SK-N-SH treated with all-trans-retinoic acid at 6 μM for 48 hours (cell line): ENCODE measurements around the gene ACSM4.

Source experiments
- ATAC-seq: fragments of 200-7000 bp; cut with Tn5 transposase; 3 replicates; pipeline ENCODE4 v1.9.1; 2020; ENCODE audit warnings: mild to moderate bottlenecking, moderate library complexity
- ARNTL ChIP-seq: fragments of 450-650 bp; formaldehyde crosslinking; IDR thresholded peaks from 2 replicates; pipeline ENCODE4 v1.5.0; 2020; ENCODE audit warnings: low read depth, mild to moderate bottlenecking, moderate library complexity, borderline replicate concordance
- BACH2 ChIP-seq: fragments of 250-450 bp; sonication (Bioruptor Pico); IDR thresholded peaks from 2 replicates; pipeline ENCODE4 v1.9.0; 2021; ENCODE audit warnings: mild to moderate bottlenecking, borderline replicate concordance
- CREB5 ChIP-seq: fragments of 250-450 bp; sonication (Bioruptor Pico); IDR thresholded peaks from 2 replicates; pipeline ENCODE4 v1.5.1; 2020; ENCODE audit warnings: low read depth, mild to moderate bottlenecking, moderate library complexity
- CSDC2 ChIP-seq: fragments of 250-450 bp; sonication (Bioruptor Pico); IDR thresholded peaks from 2 replicates; pipeline ENCODE4 v1.5.0; 2020; ENCODE audit warnings: mild to moderate bottlenecking, moderate library complexity
- ESRRG ChIP-seq: fragments of 250-450 bp; sonication (Bioruptor Pico); IDR thresholded peaks from 2 replicates; pipeline ENCODE4 v1.6.1; 2021; ENCODE audit warnings: mild to moderate bottlenecking
- ISL1 ChIP-seq: fragments of 250-450 bp; sonication (Bioruptor Pico); IDR thresholded peaks from 2 replicates; pipeline ENCODE4 v2.1.2; 2022; ENCODE audit warnings: mild to moderate bottlenecking, moderate library complexity
- OSR1 ChIP-seq: fragments of 250-450 bp; sonication (Bioruptor Pico); IDR thresholded peaks from 2 replicates; pipeline ENCODE4 v1.8.0; 2022; ENCODE audit warnings: moderate library complexity, mild to moderate bottlenecking, inconsistent platforms
- POU6F1 ChIP-seq: fragments of 250-450 bp; sonication (Bioruptor Pico); IDR thresholded peaks from 2 replicates; pipeline ENCODE4 v1.8.0; 2021; ENCODE audit warnings: low read depth, mild to moderate bottlenecking, moderate library complexity, borderline replicate concordance
- PPARA ChIP-seq: fragments of 250-450 bp; sonication (Bioruptor Pico); IDR thresholded peaks from 2 replicates; pipeline ENCODE4 v1.5.0; 2020; ENCODE audit warnings: mild to moderate bottlenecking, borderline replicate concordance
- RARB ChIP-seq: fragments of 250-450 bp; sonication (Bioruptor Pico); IDR thresholded peaks from 2 replicates; pipeline ENCODE4 v1.8.0; 2021; ENCODE audit warnings: mild to moderate bottlenecking, moderate library complexity
- TCF4 ChIP-seq: fragments of 250-450 bp; sonication (Bioruptor Pico); IDR thresholded peaks from 2 replicates; pipeline ENCODE4 v1.8.0; 2021; ENCODE audit warnings: mild to moderate bottlenecking, moderate library complexity, borderline replicate concordance
- TOX ChIP-seq: fragments of 250-450 bp; sonication (Bioruptor Pico); IDR thresholded peaks from 2 replicates; pipeline ENCODE4 v1.8.0; 2021; ENCODE audit warnings: mild to moderate bottlenecking, moderate library complexity, borderline replicate concordance
- ZFP3 ChIP-seq: fragments of 250-450 bp; sonication (Bioruptor Pico); IDR thresholded peaks from 2 replicates; pipeline ENCODE4 v1.5.0; 2020; ENCODE audit warnings: mild to moderate bottlenecking, moderate library complexity
- ZFP30 ChIP-seq: fragments of 450-650 bp; formaldehyde crosslinking; IDR thresholded peaks from 2 replicates; pipeline ENCODE4 v1.5.0; 2022; ENCODE audit warnings: mild to moderate bottlenecking, moderate library complexity
- ZNF565 ChIP-seq: fragments of 450-650 bp; formaldehyde crosslinking; conservative IDR thresholded peaks from 2 replicates; pipeline ENCODE4 v1.5.0; 2020; ENCODE audit warnings: low read depth, mild to moderate bottlenecking, moderate library complexity
- ZNF70 ChIP-seq: fragments of 450-650 bp; formaldehyde crosslinking; IDR thresholded peaks from 2 replicates; pipeline ENCODE4 v1.5.0; 2020; ENCODE audit warnings: mild to moderate bottlenecking, moderate library complexity
- ZNF8 ChIP-seq: fragments of 450-650 bp; formaldehyde crosslinking; IDR thresholded peaks from 2 replicates; pipeline ENCODE4 v1.5.0; 2020; ENCODE audit warnings: mild to moderate bottlenecking, moderate library complexity
- TF ChIP-seq, protein P1 (sequence below): fragments of 250-450 bp; sonication (Bioruptor Pico); IDR thresholded peaks from 2 replicates; pipeline ENCODE4 v1.5.1; 2021; ENCODE audit warnings: mild to moderate bottlenecking, moderate library complexity
- TF ChIP-seq, protein P2 (sequence below): fragments of 250-450 bp; sonication (Bioruptor Pico); IDR thresholded peaks from 2 replicates; pipeline ENCODE4 v1.8.0; 2020; ENCODE audit warnings: mild to moderate bottlenecking, moderate library complexity, borderline replicate concordance
- TF ChIP-seq, protein P3 (sequence below): fragments of 250-450 bp; sonication (Bioruptor Pico); IDR thresholded peaks from 2 replicates; pipeline ENCODE4 v1.5.0; 2020; ENCODE audit warnings: mild to moderate bottlenecking, moderate library complexity

The ACSM4 gene

DNA sequence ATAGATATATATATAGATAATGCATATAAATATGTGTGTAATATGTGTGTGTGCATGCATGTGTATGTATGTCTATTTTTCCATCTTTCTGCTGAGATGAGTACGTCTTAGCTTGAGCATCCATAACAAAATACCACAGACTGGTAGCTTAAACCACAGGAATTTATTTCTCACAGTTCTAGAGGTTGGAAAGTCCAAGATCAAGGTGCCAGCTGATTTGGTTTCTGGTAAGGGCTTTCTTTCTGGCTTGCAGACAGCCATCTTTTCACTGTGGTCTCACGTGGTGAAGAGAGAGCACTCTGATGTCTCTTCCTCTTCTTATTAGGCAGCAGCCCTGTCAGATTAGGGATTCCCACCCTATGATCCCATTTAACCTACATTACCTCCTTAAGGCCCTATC is 47.3 kb downstream of the ACSM4 start:
- TF ChIP-seq CSDC2 (no peak), ZFP3 (CRISPR knock-in tag) (no peak), ARNTL (no peak), ZNF8 (CRISPR knock-in tag) (no peak)
- TF ChIP-seq, protein P1, sequence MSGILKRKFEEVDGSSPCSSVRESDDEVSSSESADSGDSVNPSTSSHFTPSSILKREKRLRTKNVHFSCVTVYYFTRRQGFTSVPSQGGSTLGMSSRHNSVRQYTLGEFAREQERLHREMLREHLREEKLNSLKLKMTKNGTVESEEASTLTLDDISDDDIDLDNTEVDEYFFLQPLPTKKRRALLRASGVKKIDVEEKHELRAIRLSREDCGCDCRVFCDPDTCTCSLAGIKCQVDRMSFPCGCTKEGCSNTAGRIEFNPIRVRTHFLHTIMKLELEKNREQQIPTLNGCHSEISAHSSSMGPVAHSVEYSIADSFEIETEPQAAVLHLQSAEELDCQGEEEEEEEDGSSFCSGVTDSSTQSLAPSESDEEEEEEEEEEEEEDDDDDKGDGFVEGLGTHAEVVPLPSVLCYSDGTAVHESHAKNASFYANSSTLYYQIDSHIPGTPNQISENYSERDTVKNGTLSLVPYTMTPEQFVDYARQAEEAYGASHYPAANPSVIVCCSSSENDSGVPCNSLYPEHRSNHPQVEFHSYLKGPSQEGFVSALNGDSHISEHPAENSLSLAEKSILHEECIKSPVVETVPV (CRISPR knock-in tag) = no peak
- no peak for ATAC-seq

DNA sequence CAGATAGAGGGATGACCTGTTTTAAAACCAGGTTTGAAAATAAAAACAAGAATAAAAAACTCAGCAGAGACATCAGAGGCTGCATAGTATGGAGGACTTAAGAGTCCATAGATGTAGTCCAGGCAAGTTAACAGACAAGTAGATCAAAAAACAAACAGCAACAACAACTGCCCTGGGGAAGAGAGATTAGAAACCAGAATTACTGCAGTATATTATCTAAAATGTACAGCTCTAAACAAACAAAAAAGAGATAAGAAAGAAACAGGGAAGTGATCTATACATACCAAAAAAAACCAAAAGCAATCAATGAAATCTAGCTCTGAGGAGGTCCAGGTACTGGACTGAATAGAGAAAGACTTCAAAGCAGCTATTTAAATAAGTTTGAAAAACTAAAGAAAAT is 48.8 kb downstream of the ACSM4 start:
- ATAC-seq = no peak
- TF ChIP-seq POU6F1 = no peak
- TF ChIP-seq TOX (CRISPR knock-in tag) = no peak
- no peak for TF ChIP-seq ZFP30 (CRISPR knock-in tag)
- no peak for TF ChIP-seq PPARA (CRISPR knock-in tag)
- TF ChIP-seq ZNF70 (CRISPR knock-in tag) = no peak
- no peak for TF ChIP-seq OSR1 (CRISPR knock-in tag)
- TF ChIP-seq, protein P2, sequence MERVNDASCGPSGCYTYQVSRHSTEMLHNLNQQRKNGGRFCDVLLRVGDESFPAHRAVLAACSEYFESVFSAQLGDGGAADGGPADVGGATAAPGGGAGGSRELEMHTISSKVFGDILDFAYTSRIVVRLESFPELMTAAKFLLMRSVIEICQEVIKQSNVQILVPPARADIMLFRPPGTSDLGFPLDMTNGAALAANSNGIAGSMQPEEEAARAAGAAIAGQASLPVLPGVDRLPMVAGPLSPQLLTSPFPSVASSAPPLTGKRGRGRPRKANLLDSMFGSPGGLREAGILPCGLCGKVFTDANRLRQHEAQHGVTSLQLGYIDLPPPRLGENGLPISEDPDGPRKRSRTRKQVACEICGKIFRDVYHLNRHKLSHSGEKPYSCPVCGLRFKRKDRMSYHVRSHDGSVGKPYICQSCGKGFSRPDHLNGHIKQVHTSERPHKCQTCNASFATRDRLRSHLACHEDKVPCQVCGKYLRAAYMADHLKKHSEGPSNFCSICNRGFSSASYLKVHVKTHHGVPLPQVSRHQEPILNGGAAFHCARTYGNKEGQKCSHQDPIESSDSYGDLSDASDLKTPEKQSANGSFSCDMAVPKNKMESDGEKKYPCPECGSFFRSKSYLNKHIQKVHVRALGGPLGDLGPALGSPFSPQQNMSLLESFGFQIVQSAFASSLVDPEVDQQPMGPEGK (CRISPR knock-in tag) = no peak
- no peak for TF ChIP-seq ESRRG (CRISPR knock-in tag)
- TF ChIP-seq ISL1 = no peak
- TF ChIP-seq, protein P1 (CRISPR knock-in tag) = no peak
- TF ChIP-seq, protein P3, sequence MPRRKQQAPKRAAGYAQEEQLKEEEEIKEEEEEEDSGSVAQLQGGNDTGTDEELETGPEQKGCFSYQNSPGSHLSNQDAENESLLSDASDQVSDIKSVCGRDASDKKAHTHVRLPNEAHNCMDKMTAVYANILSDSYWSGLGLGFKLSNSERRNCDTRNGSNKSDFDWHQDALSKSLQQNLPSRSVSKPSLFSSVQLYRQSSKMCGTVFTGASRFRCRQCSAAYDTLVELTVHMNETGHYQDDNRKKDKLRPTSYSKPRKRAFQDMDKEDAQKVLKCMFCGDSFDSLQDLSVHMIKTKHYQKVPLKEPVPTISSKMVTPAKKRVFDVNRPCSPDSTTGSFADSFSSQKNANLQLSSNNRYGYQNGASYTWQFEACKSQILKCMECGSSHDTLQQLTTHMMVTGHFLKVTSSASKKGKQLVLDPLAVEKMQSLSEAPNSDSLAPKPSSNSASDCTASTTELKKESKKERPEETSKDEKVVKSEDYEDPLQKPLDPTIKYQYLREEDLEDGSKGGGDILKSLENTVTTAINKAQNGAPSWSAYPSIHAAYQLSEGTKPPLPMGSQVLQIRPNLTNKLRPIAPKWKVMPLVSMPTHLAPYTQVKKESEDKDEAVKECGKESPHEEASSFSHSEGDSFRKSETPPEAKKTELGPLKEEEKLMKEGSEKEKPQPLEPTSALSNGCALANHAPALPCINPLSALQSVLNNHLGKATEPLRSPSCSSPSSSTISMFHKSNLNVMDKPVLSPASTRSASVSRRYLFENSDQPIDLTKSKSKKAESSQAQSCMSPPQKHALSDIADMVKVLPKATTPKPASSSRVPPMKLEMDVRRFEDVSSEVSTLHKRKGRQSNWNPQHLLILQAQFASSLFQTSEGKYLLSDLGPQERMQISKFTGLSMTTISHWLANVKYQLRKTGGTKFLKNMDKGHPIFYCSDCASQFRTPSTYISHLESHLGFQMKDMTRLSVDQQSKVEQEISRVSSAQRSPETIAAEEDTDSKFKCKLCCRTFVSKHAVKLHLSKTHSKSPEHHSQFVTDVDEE = no peak
- no peak for TF ChIP-seq ARNTL
- no peak for TF ChIP-seq RARB (CRISPR knock-in tag)
- no peak for TF ChIP-seq ZFP3 (CRISPR knock-in tag)
- TF ChIP-seq ZNF8 (CRISPR knock-in tag) = no peak
- TF ChIP-seq ZNF565 (CRISPR knock-in tag) = no peak
- TF ChIP-seq BACH2 (CRISPR knock-in tag) = no peak
- TF ChIP-seq CREB5 (CRISPR knock-in tag) = no peak
- no peak for TF ChIP-seq CSDC2

DNA sequence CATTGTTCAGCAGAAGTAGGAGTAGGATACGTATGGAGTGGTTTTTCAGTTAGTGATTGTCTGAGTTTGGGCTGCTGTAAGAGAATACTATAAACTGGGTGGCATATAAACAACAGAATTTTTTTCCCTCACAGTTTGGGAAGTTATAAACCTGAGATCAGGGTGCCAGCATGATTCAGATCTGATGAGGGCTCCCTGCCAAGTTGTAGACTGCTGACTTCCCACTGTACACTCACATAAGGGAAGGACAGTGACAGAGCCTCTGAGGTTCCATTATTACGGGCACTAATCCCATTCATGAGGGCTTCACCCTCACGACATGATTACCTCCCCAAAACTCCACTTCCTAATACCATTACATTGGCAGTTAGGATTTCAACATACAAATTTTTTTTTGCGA is 50.7 kb downstream of the ACSM4 start:
- no peak for ATAC-seq
- no peak for TF ChIP-seq TCF4 (CRISPR knock-in tag)
